GM18507 (cell line): Measurements from ENCODE around the gene RNU1-4.
A peak's percentile ranks its signal among the peaks of the same experiment; 100 is the strongest.
"Not testable (repeated sequence)": the region's sequence is repeated elsewhere in the genome, so short reads cannot be mapped to it uniquely, and the experiment has no call there.

ENCODE experiments used
- DNase-seq: peaks from one replicate; pipeline ENCODE4 v3.0.0; 2011; ENCODE audit warnings: low read depth; ENCODE audit not compliant: insufficient read length; ENCODE audit errors: extremely low spot score
- FAIRE-seq: peaks from 2 replicates; lab custom pipeline; 2011; peaks lifted over from hg19 to GRCh38; lab: Jason Lieb, UNC

Gene RNU1-4

DNA sequence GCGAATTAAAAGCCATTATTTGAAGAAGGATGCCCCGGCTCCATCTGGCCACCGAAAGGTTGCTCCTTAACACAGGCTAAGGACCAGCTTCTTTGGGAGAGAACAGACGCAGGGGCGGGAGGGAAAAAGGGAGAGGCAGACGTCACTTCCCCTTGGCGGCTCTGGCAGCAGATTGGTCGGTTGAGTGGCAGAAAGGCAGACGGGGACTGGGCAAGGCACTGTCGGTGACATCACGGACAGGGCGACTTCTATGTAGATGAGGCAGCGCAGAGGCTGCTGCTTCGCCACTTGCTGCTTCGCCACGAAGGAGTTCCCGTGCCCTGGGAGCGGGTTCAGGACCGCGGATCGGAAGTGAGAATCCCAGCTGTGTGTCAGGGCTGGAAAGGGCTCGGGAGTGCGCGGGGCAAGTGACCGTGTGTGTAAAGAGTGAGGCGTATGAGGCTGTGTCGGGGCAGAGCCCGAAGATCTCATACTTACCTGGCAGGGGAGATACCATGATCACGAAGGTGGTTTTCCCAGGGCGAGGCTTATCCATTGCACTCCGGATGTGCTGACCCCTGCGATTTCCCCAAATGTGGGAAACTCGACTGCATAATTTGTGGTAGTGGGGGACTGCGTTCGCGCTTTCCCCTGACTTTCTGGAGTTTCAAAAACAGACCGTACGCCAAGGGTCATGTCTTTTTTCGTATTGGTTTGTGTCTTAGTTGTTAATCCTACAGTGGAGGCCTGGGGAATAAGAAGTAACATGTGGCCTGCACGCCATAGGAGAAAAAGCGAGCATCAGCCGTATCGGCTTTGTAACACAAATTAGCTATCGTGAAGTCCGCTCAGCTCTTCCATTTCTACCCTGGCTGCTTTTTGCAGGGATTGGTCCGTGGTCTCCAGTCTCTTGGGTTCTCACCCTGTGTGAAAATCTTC lies at the start of gene RNU1-4:
TSS of gene RNU1-4 (plus strand) at position 470 of the 918 bp plus-strand sequence.
- FAIRE-seq, DNase-seq: not testable (repeated sequence)

DNA sequence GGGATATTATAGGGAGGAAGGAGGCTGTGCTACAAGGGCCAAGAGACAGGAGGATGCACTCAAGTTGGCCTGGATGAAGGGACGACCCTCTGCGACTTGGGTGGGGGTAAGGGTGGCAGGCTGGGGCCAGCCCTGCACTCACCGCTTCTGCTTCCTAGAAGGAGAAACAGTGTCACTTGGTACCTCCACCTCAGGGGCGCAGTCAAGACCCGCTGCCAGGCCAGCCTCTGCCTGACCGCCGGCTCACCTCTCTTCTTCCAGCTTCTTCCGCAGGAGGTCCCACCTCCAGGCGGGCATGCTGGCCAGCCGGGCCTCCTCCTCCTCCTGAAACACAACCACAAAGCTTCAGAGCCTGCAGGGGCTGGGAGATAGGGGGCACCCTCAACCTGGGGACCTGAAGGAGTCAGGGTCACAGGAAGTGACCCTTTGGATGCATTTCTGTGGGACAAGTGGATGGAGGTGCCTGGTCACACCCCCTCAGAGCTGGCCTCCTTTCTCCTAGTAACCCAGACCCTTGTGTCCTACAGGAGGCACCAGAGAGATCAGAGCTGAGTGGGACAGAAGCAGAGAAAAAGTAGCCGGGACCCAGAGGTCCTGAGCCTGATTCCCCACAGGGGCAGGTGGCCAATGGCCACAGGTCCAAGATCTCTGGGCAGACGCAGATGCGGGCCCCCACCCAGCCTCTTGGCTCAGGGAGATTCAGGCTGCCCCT lies 49.2 kb upstream of the RNU1-4 start:
- not testable (repeated sequence) for DNase-seq, FAIRE-seq

DNA sequence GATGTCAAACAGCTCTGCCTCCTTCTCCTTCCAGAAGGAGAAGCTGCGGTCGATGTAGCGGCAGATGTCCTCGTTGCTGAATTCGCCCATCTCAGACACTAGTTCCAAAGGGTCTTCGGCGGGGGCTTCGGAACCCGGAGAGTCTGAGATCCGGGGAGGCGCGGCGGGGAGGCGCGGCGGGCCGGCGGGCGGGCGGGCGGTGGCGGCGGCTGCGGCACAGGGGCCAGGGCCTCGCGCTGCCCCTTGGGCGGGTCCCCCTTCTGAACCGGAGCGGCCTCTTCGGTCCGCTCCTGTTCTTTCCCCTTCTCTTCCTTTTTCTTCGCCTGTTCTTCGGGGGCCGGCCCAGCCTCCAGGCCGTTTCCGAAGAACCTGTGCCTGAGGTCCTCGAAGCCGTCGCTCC lies 48.0 kb upstream of the RNU1-4 start:
- DNase-seq, FAIRE-seq: not testable (repeated sequence)

DNA sequence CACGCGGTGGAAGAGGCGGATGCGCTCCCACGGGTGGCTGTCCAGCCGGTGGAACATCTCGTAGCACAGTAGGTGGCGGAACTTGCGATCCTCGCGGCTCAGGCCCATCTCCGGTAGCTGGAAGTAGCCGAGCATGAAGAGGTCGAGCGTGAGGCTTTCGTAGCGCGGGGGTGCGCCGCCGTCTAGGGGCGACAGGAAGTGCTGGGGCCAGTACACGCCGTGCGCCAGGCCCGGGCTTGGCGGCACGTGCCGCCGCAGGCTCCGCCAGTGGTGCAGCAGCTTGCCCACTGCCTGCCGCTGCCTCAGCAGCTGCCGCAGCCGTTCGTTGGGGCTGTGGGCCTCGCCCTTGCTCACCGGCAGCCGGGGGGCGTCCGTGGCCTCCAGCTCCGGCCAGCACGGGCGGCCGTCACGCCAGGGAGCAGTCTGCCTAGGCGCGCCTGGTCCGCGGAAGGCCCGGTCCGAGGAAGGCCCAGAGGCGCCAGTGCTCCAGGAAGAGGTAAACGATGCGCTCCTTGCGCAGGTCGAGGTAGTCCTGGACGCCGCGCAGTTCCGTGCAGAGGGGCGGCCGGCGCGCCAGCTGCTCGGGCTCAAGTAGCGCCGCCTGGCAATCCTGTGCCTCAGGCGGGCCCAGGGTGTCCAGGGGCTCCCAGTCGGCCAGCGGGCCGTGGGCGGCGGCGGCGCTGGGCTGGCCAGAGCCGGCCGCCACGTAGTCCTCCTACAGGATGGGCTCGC lies 47.4 kb upstream of the RNU1-4 start:
- FAIRE-seq, DNase-seq: not testable (repeated sequence)

DNA sequence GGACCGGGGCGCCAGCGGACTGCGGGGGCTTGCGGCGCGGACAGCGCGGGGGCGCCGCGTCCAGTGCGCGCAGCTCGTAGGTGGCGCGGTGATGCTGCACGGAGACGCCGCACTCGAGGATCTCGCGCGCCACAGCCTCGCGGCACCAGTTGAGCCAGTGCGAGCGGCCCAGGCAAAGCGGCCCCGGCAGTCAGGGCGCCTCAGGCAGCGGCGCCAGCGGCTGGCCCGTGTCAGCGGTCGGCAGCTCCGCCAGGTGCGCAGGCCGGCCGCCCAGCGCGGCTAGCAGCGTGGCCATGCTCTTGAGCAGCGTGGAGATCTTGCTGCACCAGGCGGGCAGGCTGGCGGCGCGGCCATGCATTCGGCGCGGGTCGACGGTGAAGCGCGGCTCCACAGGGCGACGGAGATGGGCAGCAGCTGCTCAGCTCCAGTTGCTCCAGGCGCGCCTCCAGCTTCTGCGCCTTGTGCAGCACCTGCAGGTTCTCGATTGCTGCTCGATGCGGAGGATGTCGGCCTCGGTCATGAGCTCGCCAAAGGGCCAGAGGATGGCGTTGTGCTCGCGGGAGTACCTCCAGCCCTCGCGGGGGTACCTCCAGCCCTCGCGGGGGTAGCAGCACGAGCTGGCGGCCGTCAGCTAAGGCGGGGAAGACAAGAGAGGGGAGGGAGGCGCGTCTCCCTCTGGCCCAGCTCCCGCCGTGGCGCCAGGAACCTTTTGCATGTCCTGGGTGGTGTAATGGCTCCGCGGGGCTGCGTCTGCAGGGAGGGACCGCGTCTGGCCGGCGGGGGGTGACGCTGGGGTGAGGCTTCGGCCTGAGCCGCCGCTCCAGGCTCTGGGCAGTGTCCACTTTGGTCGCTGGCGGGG lies 46.6 kb upstream of the RNU1-4 start:
- DNase-seq, FAIRE-seq: not testable (repeated sequence)

GRCh38 chr1:16694308-16694702 lies 46.0 kb upstream of the RNU1-4 start:
- FAIRE-seq, DNase-seq: not testable (repeated sequence)

DNA sequence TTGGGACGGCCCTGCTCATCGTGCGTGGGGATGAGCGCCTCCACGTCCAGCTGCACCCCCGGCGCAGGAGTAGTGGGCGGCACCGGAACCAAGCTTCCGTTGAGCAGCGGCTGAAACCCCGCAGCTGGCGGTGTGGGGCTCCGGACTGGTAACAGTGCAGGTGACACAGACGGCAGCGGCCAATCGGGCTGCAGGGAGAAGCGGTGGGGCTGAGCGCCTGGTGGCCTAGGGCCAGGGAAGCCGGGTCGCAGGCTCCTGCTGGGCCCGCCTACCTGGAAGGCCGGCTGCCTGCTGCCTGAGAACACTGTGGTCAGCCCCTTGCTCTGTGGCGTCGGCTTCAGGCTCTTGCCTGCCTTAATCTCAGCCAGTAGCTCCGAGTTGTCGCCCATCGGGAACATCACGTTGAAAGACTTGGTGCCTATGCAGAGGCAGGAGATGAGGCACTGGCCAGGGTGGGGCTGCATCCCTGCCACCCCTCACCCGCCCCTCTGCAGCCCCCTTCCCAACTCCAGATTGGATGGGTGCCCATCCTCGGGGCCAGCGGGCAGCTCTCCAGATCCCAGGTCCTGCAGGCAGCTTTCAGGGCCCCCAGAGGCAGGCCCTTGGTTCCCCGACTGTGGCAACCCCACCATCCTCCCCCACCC lies 43.7 kb upstream of the RNU1-4 start:
- not testable (repeated sequence) for FAIRE-seq, DNase-seq

GRCh38 chr1:16697152-16697551 lies 43.2 kb upstream of the RNU1-4 start:
- FAIRE-seq, DNase-seq: not testable (repeated sequence)

DNA sequence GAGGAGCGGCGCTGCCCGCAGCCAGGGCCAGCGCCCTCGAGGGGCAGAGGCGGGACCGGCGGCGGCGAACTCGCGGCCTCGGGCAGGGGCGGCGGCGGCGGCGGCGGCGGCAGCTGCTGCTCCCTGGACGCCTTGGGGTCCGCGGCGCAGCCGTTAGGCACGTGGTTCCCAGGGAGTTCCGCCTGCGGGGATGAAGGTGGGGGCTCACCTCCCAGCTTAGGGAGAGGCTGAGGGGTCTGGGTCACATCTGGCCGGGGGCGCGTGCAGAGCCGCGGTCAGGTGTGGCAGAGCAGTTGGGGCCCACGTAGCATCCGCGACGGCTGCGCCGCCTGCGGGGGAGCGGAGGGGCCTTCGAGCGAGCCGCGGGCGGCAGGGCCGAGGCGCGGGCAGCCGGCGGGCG lies 40.9 kb upstream of the RNU1-4 start:
- DNase-seq, FAIRE-seq: not testable (repeated sequence)

GRCh38 chr1:16700138-16700895 lies 40.0 kb upstream of the RNU1-4 start:
- FAIRE-seq, DNase-seq: not testable (repeated sequence)

DNA sequence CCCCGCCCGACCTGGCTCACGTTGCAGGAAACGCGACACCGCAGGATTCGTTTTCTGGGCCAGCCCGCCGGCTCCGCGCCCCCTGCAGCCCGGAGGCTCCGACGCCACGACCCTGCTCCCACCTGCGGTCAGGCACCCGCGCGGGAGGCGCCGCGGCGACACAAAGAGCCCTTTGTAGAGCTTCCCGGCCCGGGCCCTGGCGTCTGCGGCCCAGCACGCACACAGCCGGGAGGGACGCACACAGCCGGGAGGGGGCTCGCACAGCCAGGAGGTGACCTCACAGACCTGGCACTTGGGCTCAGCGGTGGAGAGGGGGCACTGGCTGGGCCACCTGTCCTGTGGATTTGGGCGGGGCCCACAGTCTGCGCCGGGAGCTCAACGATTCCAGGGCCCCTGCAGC lies 39.1 kb upstream of the RNU1-4 start:
- FAIRE-seq, DNase-seq: not testable (repeated sequence)

GRCh38 chr1:16702280-16702679 lies 38.0 kb upstream of the RNU1-4 start:
- DNase-seq, FAIRE-seq: not testable (repeated sequence)

- DNase-seq = not testable (repeated sequence)
- peak; percentile 78 for FAIRE-seq
Observed at GRCh38 chr1:16703141-16703540, 37.2 kb upstream of the RNU1-4 start.

DNA sequence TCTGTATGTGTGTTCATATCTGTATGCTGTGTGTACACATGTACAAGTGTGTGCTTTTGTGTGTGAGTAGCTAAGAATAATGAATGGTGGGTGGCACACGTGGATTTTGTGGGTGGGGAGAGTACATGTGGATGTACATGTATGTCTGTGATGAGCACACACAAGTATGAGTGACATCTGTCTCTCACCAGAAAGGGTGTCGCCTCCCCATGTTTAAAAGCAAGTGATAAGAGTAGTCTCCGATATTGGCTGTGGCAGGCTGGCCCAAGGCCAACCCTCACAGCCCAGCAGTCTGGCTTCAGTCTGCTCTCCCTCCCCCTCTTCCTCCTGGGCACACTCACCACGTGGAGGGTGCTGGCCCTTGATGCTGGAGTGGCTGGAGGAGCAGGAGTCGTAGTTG lies 36.7 kb upstream of the RNU1-4 start:
- DNase-seq, FAIRE-seq: not testable (repeated sequence)

- FAIRE-seq, DNase-seq: not testable (repeated sequence)
Observed at GRCh38 chr1:16704076-16704475, 36.2 kb upstream of the RNU1-4 start.

DNA sequence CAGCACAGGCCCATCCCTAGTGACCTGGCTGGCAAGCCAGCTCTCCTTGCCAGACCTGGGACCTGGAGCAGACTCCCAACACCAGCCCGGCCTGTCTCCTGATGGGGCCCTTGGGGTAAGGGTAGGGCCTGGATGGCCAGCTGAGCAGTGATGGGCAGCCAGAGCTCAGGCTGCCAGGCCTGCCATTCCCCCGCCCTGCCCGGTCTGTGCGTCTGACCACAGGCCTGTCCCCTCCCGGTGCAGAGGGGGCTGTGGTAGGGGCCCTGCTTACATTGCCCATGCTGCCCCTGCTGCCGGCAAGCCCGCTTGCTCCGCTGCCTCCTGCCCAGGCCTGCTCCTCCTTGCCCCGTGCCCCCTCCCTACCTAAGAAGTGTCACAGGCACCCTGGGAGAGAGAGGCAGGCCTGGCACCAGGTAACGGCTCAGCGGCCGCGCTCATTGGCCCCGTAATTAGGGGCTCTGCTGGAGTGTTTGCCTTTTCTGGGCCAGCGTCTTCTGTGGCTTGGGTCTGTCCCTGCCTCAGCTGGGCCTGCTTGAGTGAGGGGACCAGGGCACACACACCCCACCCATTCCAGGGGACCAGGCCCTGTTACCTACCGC lies 35.7 kb upstream of the RNU1-4 start:
- FAIRE-seq, DNase-seq: not testable (repeated sequence)

DNA sequence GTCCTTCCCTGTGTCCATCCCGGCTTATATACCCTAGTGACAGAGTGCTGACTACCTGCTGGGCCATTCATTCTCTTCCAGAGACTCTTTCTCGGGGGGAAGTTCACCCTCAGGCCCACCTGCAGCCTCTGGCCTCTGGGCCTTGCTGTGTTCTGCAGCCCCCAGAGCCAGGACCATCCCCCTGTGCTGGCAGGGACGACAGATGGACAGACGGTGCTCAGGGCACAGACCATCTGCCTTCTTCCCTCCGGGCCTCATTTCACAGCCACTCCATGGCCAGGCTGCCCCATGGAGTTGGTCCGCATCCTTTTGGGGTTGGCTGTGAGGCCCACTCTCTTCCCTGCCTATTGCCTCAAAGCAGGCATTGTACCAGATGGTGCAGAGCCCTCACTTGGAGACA lies 34.0 kb upstream of the RNU1-4 start:
- DNase-seq, FAIRE-seq: not testable (repeated sequence)
